Measurements from ENCODE around the gene MAST3. TPM values are rescaled to one million over a fixed set of nuclear protein-coding genes. Genes with fewer than 3 reads are reported as not detected.
A peak's percentile ranks its signal among the peaks of the same experiment; 100 is the strongest.

The MAST3 gene
- total RNA-seq, 1 donor from 2014 or later = 5.6 TPM

DNA sequence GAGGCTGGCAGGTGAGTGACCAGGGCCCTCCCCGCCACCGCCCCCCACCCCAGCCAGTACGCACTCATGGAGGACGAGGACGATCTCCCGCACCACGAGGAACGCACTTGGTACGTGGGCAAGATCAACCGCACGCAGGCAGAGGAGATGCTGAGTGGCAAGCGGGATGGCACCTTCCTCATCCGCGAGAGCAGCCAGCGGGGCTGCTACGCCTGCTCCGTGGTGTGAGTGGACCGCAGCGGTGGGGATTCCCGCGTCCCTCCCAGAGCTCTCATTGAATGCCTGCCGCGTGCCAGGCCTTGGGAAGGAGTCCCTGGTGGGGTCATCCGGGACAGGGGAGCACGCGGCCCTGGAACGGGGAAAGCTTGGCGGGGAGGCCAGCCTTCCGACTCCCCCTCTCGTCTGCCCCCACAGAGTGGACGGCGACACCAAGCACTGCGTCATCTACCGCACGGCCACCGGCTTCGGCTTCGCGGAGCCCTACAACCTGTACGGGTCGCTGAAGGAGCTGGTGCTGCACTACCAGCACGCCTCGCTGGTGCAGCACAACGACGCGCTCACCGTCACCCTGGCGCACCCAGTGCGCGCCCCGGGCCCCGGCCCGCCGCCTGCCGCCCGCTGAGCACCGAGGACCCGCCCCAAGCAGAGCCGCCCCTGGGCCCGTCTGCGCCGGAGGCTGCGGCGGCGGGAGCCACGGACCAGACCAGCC is 71.2 kb downstream of the MAST3 start:
- intact Hi-C loops (cut with micrococcal nuclease) = no loop called here
- ATAC-seq (no peak), DNase-seq (no peak)

DNA sequence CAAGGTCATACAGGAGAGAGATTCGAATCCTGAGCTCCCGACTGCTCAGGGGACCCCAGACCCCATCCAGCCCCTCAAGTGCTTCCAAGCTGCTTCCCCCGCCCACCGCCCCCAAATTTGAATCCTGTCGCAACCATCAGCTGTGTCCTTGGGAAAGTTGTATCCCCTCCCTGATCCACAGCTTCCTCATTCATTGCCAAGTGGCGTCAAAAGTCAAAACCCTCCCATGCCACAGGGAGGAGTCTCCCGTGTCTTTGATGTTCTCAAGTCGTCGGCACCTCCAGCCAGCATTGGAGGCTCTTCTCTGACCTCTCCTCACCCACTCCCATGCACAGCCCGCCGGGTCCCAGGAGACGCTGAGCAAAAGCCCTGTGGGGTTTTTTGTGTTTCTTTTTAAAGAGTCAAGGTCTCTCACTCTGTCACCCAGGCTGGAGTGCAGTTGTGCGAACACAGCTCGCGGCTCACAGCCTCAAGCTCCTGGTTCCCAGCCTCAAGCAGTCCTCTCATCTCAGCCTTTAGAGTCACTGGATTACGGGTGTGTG is 73.2 kb downstream of the MAST3 start:
- intact Hi-C loops (cut with micrococcal nuclease) = no loop called here
- ATAC-seq (peak; percentile 12), DNase-seq (peak; percentile 52)

DNA sequence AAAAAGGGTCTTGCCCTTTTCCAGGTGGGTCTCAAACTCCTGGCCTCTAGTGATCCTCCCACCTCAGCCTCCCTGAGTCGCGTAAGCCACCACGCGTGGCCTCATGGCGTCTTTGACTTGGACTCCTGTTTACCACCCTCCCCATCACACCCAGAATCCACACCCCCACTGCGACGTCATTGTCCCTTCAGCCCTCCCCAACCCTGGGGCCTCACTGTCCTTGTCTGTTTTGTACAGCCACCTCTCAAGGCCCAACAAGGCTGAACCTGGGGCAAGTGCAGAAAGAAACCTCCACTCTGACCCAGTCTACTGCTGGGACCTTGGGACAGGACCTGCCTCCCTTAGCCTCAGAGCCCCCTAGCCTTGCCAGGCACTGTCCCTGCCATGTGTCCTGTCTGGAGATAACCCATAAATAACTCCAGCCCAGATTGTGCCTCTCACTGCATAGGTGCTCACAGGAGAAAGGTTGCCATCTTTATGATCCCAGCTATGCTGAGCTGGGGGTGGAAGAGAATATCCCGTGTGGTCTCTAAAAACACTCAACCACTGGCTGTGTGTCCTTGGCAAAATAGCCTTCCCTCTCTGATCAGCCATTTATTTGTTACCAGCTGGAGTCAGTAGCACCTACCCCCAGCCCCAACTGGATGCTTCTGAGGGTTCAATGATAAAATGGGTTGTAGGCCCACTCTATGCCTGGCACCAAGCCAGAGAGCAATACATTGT is 74.2 kb downstream of the MAST3 start:
- DNase-seq (no peak), ATAC-seq (peak; percentile 19)
- intact Hi-C loops (cut with micrococcal nuclease) = no loop called here

DNA sequence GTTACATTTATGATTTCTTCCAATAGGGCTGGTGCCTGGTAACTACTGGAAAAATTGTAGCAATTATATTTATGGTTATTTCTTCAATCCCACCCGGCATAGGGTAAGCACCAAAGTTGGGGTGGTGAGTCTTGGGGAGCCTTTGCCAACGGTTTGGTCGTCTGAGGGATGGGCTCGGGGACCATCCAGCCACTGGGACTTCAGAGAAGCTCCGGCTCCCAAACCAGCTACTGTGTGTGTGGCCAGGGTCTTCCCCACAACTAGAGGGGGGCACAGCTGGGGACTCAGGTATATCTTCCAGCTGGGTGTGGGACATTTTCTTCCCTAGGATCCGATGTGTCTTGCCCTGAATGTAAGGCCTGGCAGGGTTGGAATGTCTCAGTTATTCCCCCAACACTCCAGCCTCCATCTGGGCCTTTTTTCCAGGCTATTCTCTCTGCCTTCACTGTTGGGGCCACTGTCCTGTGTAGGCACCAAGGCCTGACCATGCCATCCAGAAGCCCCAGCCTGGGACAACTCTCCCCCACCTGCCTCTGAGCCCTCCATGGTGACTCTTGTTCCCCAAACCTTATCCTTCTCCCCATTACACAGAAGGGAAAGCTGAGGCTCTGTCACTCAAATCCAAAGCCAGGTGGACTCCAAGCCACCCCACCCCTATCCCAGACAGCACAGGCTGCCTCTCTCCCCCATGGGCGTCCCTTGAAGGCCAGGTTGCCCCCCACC is 74.9 kb downstream of the MAST3 start:
- intact Hi-C loops (cut with micrococcal nuclease) = no loop called here
- ATAC-seq (no peak), DNase-seq (no peak)

DNA sequence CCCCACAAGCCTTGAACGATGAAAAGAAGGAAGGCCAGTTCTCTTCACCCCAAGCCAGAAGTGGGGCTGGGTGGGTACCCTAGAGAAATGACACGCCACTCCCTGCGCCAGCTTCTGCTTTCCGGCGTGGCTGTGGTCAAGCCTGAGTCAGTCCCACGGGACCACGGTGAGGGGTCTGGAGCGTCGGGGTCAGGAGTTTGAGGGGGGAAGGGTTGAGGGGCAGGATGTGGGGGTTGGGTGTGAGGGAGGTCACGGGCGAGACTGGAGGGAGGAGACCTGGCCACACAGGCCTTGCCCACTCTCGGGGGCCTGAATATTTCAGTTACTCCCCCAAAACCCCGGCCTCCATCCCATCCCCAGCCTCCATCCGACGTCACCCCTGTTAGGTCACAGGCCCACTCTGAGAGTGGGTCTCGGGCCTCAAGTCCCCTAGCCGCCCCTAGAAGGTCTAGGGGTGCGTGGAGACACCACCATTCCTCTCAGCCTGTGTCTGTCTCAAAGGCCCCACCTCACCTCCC is 75.5 kb downstream of the MAST3 start:
- peak; percentile 27 for ATAC-seq
- intact Hi-C loops (cut with micrococcal nuclease) = no loop called here
- DNase-seq = peak; percentile 75

DNA sequence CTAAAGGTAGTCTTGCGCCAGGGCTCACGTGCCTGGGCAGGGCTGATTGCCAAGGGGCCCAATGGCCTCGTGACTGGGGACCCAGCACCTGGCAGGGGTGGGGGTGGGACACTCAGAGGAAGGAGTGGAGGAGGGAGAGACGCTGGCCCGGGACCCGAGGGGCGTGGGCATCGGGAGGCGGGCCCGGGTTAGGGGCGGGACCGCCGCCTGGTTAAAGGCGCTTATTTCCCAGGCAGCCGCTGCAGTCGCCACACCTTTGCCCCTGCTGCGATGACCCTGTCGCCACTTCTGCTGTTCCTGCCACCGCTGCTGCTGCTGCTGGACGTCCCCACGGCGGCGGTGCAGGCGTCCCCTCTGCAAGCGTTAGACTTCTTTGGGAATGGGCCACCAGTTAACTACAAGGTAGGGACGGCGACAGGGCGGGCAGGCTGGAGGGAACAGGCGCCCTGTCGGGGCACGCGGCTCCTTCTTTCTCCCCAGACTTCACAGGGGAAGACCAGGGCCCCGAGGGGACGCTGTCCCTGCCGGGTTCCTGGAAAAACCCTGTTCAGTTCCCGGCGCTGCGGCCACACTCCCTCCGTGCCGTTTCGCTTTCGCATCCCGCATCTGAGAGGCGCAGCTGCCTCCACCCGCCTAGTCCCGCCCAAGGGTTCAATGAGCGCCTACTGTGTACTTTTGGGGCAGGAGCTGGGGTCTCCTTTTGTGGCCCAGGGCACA is 76.2 kb downstream of the MAST3 start, which contains the start of gene IFI30:
IFI30 (plus strand) TSS at position 242 of the 717 bp plus-strand sequence; CDS start at position 271, 29 bp downstream.
- ATAC-seq (peak; percentile 83), DNase-seq (peak; percentile 85)
- intact Hi-C loops (cut with micrococcal nuclease) = no loop called here

DNA sequence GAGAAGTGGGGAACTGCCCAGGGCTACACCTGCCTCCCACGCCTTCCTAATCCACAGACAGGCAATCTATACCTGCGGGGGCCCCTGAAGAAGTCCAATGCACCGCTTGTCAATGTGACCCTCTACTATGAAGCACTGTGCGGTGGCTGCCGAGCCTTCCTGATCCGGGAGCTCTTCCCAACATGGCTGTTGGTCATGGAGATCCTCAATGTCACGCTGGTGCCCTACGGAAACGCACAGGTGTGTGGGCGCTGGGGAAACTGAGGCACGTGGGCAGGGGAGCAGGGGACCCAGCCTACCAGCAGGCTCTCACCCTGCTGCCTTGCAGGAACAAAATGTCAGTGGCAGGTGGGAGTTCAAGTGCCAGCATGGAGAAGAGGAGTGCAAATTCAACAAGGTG is 77.4 kb downstream of the MAST3 start:
- no peak for DNase-seq
- ATAC-seq = no peak
- intact Hi-C loops (cut with micrococcal nuclease) = no loop called here

DNA sequence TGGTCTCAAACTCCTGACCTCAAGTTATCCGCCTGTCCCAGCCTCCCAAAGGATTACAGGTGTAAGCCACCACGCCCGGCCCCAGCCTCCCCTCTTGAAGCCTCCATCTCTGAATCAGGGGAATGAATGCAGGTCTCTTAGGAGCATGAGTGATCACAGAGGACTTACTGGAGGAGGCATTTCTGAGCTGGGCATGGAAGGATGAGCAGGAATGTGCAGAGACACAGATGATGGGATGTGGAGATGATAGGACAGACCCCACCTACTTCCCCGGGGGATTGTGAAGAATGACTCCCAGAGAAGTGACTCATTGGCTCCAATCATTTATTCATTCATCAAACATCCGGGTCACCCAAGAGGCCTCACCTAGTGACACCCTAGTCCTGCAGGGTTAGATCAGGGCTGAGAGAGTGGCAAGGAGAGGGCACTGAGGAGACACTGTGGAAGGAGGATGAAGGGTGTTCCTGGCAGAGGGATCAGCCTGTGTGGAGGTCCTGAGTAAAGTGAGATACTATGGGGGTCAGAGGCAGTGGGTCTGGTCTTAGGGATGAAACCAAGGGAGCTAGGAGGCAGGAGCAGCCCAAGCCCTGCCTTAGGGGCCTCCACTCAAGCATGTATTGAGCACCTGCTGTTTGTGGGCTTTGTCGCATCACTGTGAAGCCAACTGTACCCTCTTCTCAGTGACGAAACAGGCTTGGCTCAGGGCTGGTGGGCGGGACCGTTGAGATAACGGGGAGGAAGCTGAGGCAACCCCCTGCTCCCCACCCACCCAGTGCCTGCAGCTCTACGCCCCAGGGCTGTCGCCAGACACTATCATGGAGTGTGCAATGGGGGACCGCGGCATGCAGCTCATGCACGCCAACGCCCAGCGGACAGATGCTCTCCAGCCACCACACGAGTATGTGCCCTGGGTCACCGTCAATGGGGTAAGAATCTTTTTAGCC is 79.1 kb downstream of the MAST3 start:
- intact Hi-C loops (cut with micrococcal nuclease) = no loop called here
- DNase-seq (no peak), ATAC-seq (no peak)

DNA sequence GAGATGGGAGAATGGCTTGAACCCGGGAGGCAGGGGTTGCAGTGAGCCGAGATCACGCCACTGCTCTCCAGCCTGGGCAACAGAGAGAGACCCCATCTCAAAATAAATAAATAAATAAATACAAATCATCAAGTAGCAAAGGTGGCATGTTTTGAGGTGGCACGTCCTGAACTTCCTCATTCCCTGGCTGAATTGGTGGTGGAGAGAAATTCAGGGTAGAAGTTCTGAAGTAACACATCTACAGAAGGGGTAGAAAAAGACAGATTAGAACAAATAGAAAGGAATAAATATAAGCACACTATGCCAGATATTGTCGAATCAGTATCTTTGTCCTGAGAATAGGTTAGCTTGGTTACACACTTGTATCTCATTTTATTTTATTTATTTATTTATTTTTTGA is 82.4 kb downstream of the MAST3 start:
- DNase-seq (no peak), ATAC-seq (no peak)
- intact Hi-C loops (cut with micrococcal nuclease) = no loop called here

DNA sequence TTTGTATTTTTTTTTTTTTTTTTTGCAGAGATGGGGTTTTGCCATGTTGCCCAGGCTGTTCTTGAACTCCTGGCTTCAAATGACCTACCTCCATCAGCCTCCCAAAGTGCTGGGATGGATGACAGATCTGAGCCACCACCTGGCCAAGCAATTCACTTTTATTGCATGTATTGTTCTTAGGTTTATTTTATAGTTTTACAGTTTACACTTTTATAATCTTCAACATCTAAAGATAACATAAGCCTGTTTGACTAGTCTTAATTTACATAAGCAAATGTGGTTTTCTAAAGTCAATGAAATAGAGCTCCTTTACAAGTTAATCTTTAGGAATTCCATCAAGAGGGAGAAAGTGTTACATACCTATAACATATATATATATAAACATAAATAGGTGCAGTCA is 86.0 kb downstream of the MAST3 start:
- intact Hi-C loops (cut with micrococcal nuclease) = no loop called here

DNA sequence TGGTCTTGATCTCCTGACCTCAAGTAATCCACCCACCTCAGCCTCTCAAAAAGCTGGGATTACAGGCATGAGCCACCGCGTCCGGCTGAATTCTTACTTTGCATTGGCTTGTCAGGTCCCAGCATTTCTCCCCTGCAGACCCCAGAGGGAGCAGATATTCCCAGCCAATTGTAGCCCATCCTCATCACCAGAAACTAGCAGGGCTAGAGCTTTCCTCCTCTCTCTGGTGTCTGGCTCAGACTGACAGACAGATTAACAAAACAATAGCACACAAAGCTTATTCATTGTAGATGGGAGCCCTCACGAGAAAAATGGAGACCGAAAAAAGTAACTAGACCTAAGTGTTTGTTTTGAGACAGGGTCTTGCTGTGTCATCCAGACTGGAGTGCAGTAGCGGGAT is 88.0 kb downstream of the MAST3 start:
- intact Hi-C loops (cut with micrococcal nuclease) = no loop called here
- DNase-seq (no peak), ATAC-seq (no peak)

More for the DNA sequence above, 86.0 kb downstream of the MAST3 start:
- DNase-seq = no peak
- ATAC-seq = no peak

DNA sequence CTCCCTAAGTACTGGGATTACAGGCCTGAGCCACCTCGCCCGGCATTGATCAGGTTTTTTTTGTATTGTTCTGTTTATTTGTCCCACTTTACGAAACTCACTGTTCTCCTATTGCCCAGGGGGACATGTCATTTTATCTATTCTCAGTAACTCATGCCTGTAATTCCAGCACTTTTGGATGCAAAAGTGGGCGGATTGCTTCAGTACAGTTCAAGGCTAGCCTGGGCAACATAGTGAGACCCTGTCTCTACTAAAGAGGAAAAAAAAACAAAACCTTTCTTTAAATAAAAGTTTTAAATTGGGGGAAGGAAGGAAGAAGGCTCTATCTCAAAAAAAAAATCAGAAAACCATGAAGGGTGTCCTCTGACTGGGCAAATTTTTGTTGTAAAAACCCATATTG is 92.7 kb downstream of the MAST3 start:
- DNase-seq (no peak), ATAC-seq (no peak)
- intact Hi-C loops (cut with micrococcal nuclease) = no loop called here

DNA sequence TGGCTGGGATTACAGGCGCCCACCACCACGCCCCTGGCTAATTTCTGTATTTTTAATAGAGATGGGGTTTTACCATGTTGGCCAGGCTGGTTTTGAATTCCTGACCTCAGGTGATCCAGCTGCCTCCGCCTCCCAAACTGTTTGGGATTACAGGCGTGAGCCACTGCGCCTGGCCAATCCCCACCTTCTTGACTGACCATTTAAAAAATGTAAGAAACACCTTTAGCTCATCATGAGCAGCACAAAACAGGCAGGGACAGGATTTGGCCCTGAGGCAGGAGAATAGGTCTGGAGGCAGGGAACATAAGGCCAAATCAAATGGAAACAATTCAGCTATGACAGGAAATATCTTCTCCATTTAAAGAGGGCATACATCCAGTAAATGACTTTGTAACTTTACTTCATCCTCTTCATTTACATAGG is 94.1 kb downstream of the MAST3 start:
- DNase-seq (no peak), ATAC-seq (no peak)
- intact Hi-C loops (cut with micrococcal nuclease) = no loop called here

DNA sequence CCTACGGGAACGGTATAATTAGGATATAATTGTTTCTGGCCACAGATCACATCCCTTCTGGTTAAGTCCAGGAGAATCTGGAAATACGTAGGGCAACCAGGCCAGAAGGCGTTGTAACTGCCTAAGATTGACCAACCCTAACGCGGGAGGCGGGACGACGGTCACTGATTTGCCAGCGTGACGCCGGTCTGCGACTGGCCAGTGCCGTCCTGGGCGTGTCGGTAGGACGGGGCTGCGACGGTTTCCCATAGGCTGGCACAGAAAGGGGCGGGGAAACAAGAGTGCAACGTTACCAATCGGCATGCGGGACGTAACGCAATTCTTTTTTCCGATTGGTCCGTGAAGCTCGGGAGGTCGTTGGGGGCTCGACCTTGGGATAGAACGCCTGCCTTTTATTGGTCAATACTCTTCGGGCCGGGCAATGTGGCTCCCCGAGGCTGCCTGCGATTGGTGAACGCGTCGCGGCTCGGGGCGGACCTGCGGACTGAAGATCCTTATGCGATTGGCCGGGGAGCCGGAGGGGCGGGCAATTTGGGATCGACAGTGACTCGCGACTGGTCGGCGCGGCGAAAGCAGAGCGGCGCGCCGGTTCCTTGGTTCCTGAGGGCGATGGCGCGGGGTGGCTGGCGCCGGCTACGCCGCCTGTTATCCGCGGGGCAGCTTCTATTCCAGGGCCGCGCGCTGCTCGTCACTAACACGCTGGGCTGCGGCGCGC is 95.3 kb downstream of the MAST3 start, which contains the start of gene MPV17L2:
MPV17L2 (plus strand) TSS at position 546 of the 715 bp plus-strand sequence; CDS start at position 610, 64 bp downstream.
- DNase-seq (peak; percentile 100), ATAC-seq (peak; percentile 94)
- intact Hi-C loops (cut with micrococcal nuclease) = no loop called here

DNA sequence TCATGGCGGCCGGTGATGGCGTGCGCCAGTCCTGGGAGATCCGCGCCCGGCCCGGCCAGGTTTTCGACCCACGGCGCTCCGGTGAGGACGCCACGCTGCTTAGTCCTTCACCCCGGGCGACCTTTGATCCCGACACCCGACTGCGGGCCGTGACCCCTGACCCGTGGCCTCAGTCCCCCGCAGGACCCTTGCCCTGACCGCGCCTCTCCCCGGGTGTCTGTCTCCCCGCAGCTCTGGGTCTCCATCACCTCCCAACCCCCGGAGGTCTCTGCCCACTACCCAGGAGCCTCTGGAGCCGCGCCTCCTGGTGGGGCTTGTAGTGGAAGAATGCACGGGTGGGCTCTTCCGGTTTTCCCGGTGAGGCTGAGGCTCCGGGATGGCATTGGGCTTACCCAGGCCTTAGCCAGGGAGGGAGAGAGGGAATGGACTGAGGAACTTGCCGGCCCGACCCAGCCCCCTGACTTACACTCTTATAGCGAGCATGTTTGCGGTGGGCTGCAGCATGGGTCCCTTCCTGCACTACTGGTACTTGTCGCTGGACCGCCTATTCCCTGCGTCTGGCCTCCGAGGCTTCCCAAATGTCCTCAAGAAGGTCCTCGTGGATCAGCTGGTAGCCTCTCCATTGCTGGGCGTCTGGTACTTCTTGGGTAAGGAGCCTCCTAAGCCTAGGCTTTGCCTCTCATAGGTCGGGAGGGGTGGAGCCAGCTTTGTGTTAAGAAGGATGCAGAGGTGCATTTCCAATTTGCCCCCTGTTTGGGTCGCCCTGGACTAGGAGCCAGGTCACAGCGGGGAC is 96.0 kb downstream of the MAST3 start:
- intact Hi-C loops (cut with micrococcal nuclease) = no loop called here
- ATAC-seq (peak; percentile 0), DNase-seq (no peak)

DNA sequence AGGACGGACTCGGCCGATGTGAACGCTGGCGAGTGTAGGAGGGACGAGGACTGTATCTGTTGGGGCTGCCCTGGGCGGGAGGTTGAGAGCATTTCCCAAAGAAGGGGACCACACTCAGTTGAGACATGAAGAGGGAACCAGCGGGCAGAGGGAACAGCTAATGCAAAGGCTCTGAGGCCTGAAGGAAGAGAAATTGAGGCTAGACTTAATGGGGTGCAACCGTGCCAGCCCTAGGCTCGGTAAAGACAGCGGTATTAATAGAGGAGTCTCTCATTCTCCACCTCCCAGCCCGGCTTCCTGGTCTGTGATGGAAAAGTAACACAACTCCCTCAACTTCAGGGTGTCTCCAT is 96.6 kb downstream of the MAST3 start:
- no peak for ATAC-seq
- no peak for DNase-seq
- intact Hi-C loops (cut with micrococcal nuclease) = no loop called here
